ENCODE data around the gene PDE10A.

Gene PDE10A

GRCh38 chr6:165698868-165699267 is 35.8 kb upstream of the PDE10A start:
- no peak overlapping the region for H3K9ac ChIP-seq (ENCODE audit: low read length)
- H2AK5ac ChIP-seq (ENCODE audit: low read length, severe bottlenecking) = no peak overlapping the region
- H3K4me3 ChIP-seq (ENCODE audit: insufficient read depth in 1 of 2, low read depth in 1 of 2, low read length in 2 of 2) = no peak overlapping the region

GRCh38 chr6:165697171-165697570 is 34.1 kb upstream of the PDE10A start:
- no CpG with 5 or more reads among the region's 1 CpG for WGBS
- no peak overlapping the region for H2BK15ac ChIP-seq (ENCODE audit: low read depth, poor library complexity, severe bottlenecking)
- no peak overlapping the region for H3K18ac ChIP-seq (ENCODE audit: low read depth in 1 of 2, low read length in 2 of 2)
- no peak overlapping the region for H3K14ac ChIP-seq (ENCODE audit: low read length in 2 of 2)
- H2BK120ac ChIP-seq (ENCODE audit: low read depth, low read length) = no peak overlapping the region
- no peak overlapping the region for H3K4ac ChIP-seq (ENCODE audit: low read depth in 1 of 2, low read length in 2 of 2)
- H3K36me3 ChIP-seq (ENCODE audit: control insufficient read depth in 1 of 2, insufficient read depth in 2 of 2, low read depth in 1 of 2, low read length in 2 of 2) = no peaks in the 10 kb centered on the region
- H3K4me3 ChIP-seq (ENCODE audit: insufficient read depth in 1 of 2, low read depth in 1 of 2, low read length in 2 of 2) = no peak overlapping the region
- H3K4me2 ChIP-seq (ENCODE audit: low read length, poor library complexity, severe bottlenecking) = no peak overlapping the region
- no peak overlapping the region for H2BK12ac ChIP-seq (ENCODE audit: low read length in 2 of 2)
- no peaks in the 10 kb centered on the region for H3K79me1 ChIP-seq (replicated peaks; ENCODE audit: low read length, poor library complexity, severe bottlenecking)
- H3K23ac ChIP-seq (ENCODE audit: low read length in 2 of 2) = no peak overlapping the region
- no peak overlapping the region for H3K9ac ChIP-seq (ENCODE audit: low read length)
- H4K91ac ChIP-seq (ENCODE audit: low read length) = no peak overlapping the region
- H2AFZ ChIP-seq (ENCODE audit: low read depth, low read length) = no peak overlapping the region
- no peak overlapping the region for H3K27ac ChIP-seq (ENCODE audit: low read length, poor library complexity, severe bottlenecking)
- peaks cover 3% of the 10 kb centered on the region for H3K9me3 ChIP-seq (ENCODE audit: control insufficient read depth, low read length)
- peaks cover 0 to 1% of the 10 kb centered on the region in 2 experiments for H3K27me3 ChIP-seq (ENCODE audit: control insufficient read depth in 1 of 2, insufficient read depth in 1 of 2, low read length in 2 of 2)
- no peak overlapping the region for H4K8ac ChIP-seq (ENCODE audit: low read length)
- no peak overlapping the region for H2BK5ac ChIP-seq (ENCODE audit: low read depth, low read length, poor library complexity, severe bottlenecking)
- peaks cover 10% of the 10 kb centered on the region for H3K4me1 ChIP-seq (ENCODE audit: control insufficient read depth, insufficient read depth, low read depth, low read length)
- no peak overlapping the region for H2AK5ac ChIP-seq (ENCODE audit: low read length, severe bottlenecking)
- no peak for DNase-seq

More at GRCh38 chr6:165698868-165699267, 35.8 kb upstream of the PDE10A start:
- Histone ChIP-seq H2AFZ (ENCODE audit: low read depth, low read length) (no peak overlapping the region), H4K8ac (ENCODE audit: low read length) (no peak overlapping the region), H3K4ac (ENCODE audit: low read depth in 1 of 2, low read length in 2 of 2) (no peak overlapping the region), H4K91ac (ENCODE audit: low read length) (no peak overlapping the region), H3K23ac (ENCODE audit: low read length in 2 of 2) (no peak overlapping the region), H3K79me1 (replicated peaks; ENCODE audit: low read length, poor library complexity, severe bottlenecking) (no peaks in the 10 kb centered on the region), H3K4me1 (ENCODE audit: control insufficient read depth, insufficient read depth, low read depth, low read length) (peaks cover 20% of the 10 kb centered on the region), H3K36me3 (ENCODE audit: control insufficient read depth in 1 of 2, insufficient read depth in 2 of 2, low read depth in 1 of 2, low read length in 2 of 2) (no peaks in the 10 kb centered on the region), H3K4me2 (ENCODE audit: low read length, poor library complexity, severe bottlenecking) (no peak overlapping the region), H2BK120ac (ENCODE audit: low read depth, low read length) (no peak overlapping the region), H2BK5ac (ENCODE audit: low read depth, low read length, poor library complexity, severe bottlenecking) (no peak overlapping the region), H2BK12ac (ENCODE audit: low read length in 2 of 2) (no peak overlapping the region), H3K27me3 (ENCODE audit: control insufficient read depth in 1 of 2, insufficient read depth in 1 of 2, low read length in 2 of 2) (peaks cover 0 to 6% of the 10 kb centered on the region in 2 experiments), H3K27ac (ENCODE audit: low read length, poor library complexity, severe bottlenecking) (no peak overlapping the region), H2BK15ac (ENCODE audit: low read depth, poor library complexity, severe bottlenecking) (no peak overlapping the region), H3K9me3 (ENCODE audit: control insufficient read depth, low read length) (peaks cover 3% of the 10 kb centered on the region), H3K18ac (ENCODE audit: low read depth in 1 of 2, low read length in 2 of 2) (no peak overlapping the region), H3K14ac (ENCODE audit: low read length in 2 of 2) (no peak overlapping the region)
- DNase-seq = no peak

DNA sequence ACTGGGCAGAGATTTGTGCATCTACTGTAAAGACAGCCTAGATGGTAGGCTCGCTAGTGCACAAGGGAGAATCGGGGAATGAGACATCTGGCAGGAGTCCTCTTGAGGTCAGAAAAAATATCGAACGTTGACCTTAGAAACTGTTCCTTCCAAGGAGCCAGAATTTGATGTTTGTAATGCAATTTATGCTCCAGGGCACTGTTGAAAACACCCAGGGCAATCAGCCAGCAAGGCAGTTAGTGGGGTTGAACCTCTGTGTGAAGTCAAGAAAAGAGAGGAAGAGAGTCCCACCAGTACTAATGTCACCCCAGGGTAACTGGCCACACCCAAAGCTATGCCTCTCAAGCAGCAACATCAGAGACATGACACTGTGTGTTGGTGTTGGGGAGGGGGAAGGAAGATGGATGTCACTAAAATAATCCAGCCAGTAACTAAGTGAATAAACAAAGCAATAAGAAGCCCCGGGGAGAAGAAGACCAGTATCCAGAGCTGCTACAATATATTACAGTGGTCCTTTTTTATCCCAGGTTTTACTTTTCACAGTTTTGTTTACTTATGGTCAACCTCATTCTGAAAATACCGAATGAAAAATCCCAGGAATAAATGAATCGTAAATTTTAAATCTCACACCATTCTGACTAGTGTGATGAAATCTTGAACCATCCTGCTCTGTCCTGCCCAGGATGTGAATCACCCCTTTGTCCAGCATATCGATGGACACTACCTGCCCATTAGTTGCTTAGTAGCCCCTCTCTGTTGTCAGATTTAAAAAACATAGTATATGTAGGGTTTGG is 32.9 kb upstream of the PDE10A start:
- Histone ChIP-seq H3K23ac (ENCODE audit: low read length in 2 of 2) (no peak overlapping the region), H2BK15ac (ENCODE audit: low read depth, poor library complexity, severe bottlenecking) (no peak overlapping the region), H3K4me2 (ENCODE audit: low read length, poor library complexity, severe bottlenecking) (no peak overlapping the region), H3K9me3 (ENCODE audit: control insufficient read depth, low read length) (peaks cover 3% of the 10 kb centered on the region), H2BK5ac (ENCODE audit: low read depth, low read length, poor library complexity, severe bottlenecking) (no peak overlapping the region), H2AK5ac (ENCODE audit: low read length, severe bottlenecking) (no peak overlapping the region), H3K9ac (ENCODE audit: low read length) (no peak overlapping the region), H3K4ac (ENCODE audit: low read depth in 1 of 2, low read length in 2 of 2) (no peak overlapping the region), H3K14ac (ENCODE audit: low read length in 2 of 2) (no peak overlapping the region), H2BK120ac (ENCODE audit: low read depth, low read length) (no peak overlapping the region), H3K18ac (ENCODE audit: low read depth in 1 of 2, low read length in 2 of 2) (no peak overlapping the region), H2AFZ (ENCODE audit: low read depth, low read length) (no peak overlapping the region), H4K8ac (ENCODE audit: low read length) (no peak overlapping the region), H3K27ac (ENCODE audit: low read length, poor library complexity, severe bottlenecking) (no peak overlapping the region), H3K4me1 (ENCODE audit: control insufficient read depth, insufficient read depth, low read depth, low read length) (peaks cover 9% of the 10 kb centered on the region), H3K79me1 (replicated peaks; ENCODE audit: low read length, poor library complexity, severe bottlenecking) (no peaks in the 10 kb centered on the region), H3K27me3 (ENCODE audit: control insufficient read depth in 1 of 2, insufficient read depth in 1 of 2, low read length in 2 of 2) (no peaks in the 10 kb centered on the region), H3K36me3 (ENCODE audit: control insufficient read depth in 1 of 2, insufficient read depth in 2 of 2, low read depth in 1 of 2, low read length in 2 of 2) (no peaks in the 10 kb centered on the region), H4K91ac (ENCODE audit: low read length) (no peak overlapping the region), H2BK12ac (ENCODE audit: low read length in 2 of 2) (no peak overlapping the region), H3K4me3 (ENCODE audit: insufficient read depth in 1 of 2, low read depth in 1 of 2, low read length in 2 of 2) (no peak overlapping the region)
- WGBS = 77% methylated on average over 7 of the region's 8 CpGs
- no peak for DNase-seq

DNA sequence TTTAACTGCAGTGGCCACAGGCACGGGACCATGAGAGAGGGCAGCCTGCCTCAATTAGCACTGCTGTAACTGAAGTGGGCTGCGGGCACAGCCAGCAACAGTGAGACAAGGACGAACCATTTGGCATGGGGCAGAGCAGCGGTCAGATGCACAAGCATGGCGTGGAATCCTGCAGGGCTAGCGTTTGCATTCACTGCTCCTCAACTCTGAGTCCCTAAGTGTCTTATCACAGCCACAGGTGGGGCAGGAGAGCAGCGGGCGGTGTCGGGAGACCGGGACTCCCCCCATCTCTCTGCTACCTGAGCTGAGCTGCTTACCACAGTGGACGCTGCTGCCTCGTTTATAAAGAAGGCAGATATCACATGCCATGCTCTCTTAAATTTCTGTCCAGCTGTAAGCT is 31.3 kb upstream of the PDE10A start:
- 65% methylated on average over 11 of the region's 12 CpGs for WGBS

More for the DNA sequence above, 31.3 kb upstream of the PDE10A start:
- Histone ChIP-seq H3K9ac (ENCODE audit: low read length) (no peak overlapping the region), H2BK120ac (ENCODE audit: low read depth, low read length) (no peak overlapping the region), H3K27me3 (ENCODE audit: control insufficient read depth in 1 of 2, insufficient read depth in 1 of 2, low read length in 2 of 2) (no peaks in the 10 kb centered on the region), H3K9me3 (ENCODE audit: control insufficient read depth, low read length) (peaks cover under 1% of the 10 kb centered on the region), H3K79me1 (replicated peaks; ENCODE audit: low read length, poor library complexity, severe bottlenecking) (no peaks in the 10 kb centered on the region), H3K14ac (ENCODE audit: low read length in 2 of 2) (no peak overlapping the region), H2AFZ (ENCODE audit: low read depth, low read length) (no peak overlapping the region), H3K4me1 (ENCODE audit: control insufficient read depth, insufficient read depth, low read depth, low read length) (peaks cover 9% of the 10 kb centered on the region), H4K8ac (ENCODE audit: low read length) (no peak overlapping the region), H3K36me3 (ENCODE audit: control insufficient read depth in 1 of 2, insufficient read depth in 2 of 2, low read depth in 1 of 2, low read length in 2 of 2) (no peaks in the 10 kb centered on the region), H3K23ac (ENCODE audit: low read length in 2 of 2) (no peak overlapping the region), H3K4me3 (ENCODE audit: insufficient read depth in 1 of 2, low read depth in 1 of 2, low read length in 2 of 2) (no peak overlapping the region), H3K4ac (ENCODE audit: low read depth in 1 of 2, low read length in 2 of 2) (no peak overlapping the region), H3K4me2 (ENCODE audit: low read length, poor library complexity, severe bottlenecking) (no peak overlapping the region), H3K27ac (ENCODE audit: low read length, poor library complexity, severe bottlenecking) (no peak overlapping the region), H3K18ac (ENCODE audit: low read depth in 1 of 2, low read length in 2 of 2) (no peak overlapping the region), H2BK15ac (ENCODE audit: low read depth, poor library complexity, severe bottlenecking) (no peak overlapping the region), H2BK12ac (ENCODE audit: low read length in 2 of 2) (no peak overlapping the region), H2BK5ac (ENCODE audit: low read depth, low read length, poor library complexity, severe bottlenecking) (no peak overlapping the region), H4K91ac (ENCODE audit: low read length) (no peak overlapping the region), H2AK5ac (ENCODE audit: low read length, severe bottlenecking) (no peak overlapping the region)
- DNase-seq = no peak
